Fibroblast of lung (primary cell): ENCODE results near the gene KCND1.

ENCODE experiments used
- CTCF ChIP-seq, 2 donors: IDR thresholded peaks in 1 of 2; conservative IDR thresholded peaks in 1 of 2; 1 replicate in 1 of 2; 2 replicates in 1 of 2; pipeline ENCODE4 v1.5.1; 2011 to 2012; ENCODE audit warnings: low read length in 2 of 2, control low read depth in 1 of 2, inconsistent platforms in 1 of 2, low read depth in 1 of 2, mild to moderate bottlenecking in 1 of 2
- EZH2 ChIP-seq: IDR thresholded peaks from 2 replicates; pipeline ENCODE4 v1.5.1; 2012; ENCODE audit warnings: low read length, control low read depth, mild to moderate bottlenecking; ENCODE audit errors: missing control alignments

GRCh38 chrX:48919360-48919841, 52.2 kb downstream of the KCND1 start:
- no peak for TF ChIP-seq CTCF (conservative IDR thresholded peaks at IDR 0.05 in 1 of 2, IDR thresholded peaks at IDR 0.05 in 1 of 2; ENCODE audit: low read depth in 1 of 2, low read length in 2 of 2)
- TF ChIP-seq EZH2: no peak
